ENCODE measurements around the gene ADGRV1.
"Not testable (repeated sequence)": the region's sequence is repeated elsewhere in the genome, so short reads cannot be mapped to it uniquely, and the experiment has no call there.

ADGRV1 gene

DNA sequence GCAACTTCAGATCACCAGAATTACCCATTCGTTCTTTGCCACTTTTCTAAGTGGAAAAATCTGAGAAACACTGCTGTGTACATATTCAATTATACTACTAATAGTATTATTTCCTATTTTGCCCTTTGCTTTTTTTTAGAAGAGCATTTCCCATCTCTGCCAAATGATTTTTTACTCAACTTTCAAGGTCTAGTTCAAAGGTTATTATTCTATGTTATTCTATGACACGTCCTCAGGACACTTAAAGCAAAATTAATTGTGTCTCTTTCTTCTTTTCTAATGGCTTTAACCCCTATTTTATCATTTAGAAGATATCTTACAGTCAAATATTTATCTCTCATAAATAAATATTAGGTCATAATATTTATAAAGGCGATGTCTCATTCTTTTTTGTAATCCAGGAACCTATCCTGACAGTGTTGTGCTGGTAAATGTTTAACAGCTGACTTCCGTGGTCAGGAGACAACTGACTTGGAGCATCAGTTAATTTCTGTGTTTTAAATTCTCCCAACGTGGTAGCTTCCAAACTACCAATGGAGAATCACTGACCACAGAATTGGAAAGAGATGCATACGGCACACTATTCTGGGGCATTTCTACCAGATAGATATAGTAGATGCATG lies 449.3 kb downstream of the ADGRV1 start:
- no peak for DNase-seq

DNA sequence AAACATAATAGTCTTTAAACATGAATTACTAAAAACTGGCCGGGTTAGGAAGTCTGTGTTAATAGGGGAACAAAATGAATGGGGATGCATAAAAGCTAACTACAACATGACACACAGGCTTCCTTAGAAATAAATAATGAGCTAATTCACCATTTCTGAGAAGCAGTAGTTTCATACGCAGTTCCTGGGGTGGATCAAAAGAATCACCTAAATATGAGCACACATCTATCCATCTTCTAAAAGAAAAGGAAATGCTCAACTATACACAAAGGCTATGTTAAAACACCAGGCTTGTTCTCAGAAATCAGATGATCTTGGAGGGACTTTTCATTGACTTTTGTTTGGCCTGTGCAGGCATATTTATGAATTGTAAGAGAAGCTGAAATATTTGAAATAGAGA lies 451.5 kb downstream of the ADGRV1 start:
- no peak for DNase-seq

DNA sequence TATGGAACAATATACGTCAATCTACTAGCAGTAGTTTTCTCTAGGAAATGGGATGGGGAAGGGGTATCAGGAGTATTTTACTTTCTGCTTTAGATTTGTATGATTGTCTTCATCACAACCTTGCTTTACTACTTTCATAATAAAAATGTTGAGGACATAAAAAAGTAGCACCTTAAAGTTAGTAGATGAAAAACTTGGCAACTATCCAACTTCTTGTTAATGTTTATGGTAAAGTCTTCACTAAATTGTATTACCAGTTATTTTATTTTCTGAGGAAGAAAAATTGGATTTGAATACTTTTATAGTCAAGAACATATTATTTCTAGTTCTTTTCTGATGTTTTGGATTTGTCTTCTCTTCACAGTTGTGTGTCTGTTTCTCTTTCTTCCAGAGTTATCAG lies 452.4 kb downstream of the ADGRV1 start:
- no peak for DNase-seq

DNA sequence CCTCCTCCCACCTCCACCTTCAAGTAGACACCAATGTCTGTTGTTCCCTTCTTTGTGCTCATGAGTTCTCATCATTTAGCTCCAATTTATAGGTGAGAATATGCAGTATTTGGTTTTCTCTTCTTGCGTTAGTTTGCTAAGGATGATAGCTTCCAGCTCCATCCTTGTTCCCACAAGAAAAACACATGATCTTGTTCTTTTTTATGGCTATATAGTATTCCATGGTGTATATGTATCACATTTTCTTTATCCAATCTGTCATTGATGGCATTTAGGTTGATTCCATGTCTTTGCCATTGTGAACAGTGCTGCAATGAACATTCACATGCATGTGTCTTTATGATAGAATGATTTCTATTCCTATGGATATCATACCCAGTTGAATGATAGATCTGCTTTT lies 454.3 kb downstream of the ADGRV1 start:
- not testable (repeated sequence) for DNase-seq

DNA sequence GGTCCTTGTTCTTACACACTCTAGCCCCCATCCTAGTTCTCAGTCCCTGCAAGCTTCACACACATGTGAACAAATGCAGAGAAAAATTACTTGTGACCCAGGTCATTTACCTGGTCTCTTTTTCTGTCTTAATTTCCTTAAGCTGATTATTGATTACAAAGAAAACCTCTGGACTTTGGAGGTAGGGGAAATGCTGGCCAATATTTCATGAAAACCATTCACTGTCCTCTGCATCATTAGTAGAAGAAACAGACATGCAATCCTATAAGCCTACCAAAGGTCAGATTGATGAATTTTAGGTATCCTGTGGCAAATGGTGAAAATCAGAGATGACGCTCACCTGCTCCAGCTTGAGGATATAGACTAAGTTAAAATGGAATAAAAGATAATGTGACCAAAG lies 457.7 kb downstream of the ADGRV1 start:
- DNase-seq = no peak

DNA sequence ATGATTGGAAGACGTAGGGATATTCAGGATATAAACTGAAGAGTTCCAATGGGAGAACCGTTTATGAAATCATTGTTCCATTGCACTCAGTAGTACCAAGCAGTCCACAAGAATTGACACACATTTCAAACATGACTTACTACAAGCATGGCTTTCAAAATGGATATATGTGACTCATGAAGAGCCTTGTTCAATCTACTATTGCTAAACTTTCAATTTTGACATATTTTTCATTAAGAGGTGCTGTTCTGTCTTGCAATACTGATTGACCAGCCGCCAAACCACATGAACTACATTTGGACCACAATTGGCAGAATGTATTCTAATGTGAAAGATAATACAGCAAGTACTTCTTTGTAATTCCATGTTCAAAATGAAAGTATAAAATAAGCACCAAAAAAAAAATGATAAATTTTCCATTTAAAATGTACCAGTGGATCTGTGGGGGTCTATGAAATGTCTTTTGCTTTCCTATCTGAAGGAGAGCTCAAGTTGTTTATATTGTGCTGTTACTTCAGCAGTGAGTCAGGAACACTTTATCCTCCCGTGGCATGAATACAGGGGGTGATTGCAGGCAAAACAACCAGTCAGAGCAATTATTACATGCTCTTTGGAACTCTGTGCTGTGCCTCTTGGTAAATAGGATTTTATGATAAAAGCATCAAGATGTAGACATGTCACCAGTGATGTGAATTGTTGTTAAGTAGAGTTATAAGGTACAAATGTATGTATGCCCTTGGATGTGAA lies 458.5 kb downstream of the ADGRV1 start:
- DNase-seq = no peak

DNA sequence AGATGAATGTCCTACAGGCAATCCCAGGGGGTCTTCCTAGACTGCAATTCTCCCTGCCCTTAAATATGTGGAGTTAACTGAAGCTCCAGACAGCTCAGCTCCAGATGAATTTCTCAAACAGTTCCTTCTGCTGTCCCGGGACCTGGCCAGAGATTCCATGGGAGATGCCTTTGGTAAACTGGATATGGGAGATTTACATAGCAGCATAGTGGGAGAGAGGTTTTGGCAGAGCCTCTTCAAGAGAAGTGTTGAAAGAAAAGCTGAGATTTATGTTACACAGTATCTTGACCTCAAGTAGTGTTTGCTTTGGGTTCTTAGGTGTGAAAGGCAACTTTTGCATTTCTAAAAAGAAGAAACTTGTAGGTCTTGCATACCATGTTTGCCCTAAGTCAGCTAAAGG lies 459.6 kb downstream of the ADGRV1 start:
- no peak for DNase-seq

DNA sequence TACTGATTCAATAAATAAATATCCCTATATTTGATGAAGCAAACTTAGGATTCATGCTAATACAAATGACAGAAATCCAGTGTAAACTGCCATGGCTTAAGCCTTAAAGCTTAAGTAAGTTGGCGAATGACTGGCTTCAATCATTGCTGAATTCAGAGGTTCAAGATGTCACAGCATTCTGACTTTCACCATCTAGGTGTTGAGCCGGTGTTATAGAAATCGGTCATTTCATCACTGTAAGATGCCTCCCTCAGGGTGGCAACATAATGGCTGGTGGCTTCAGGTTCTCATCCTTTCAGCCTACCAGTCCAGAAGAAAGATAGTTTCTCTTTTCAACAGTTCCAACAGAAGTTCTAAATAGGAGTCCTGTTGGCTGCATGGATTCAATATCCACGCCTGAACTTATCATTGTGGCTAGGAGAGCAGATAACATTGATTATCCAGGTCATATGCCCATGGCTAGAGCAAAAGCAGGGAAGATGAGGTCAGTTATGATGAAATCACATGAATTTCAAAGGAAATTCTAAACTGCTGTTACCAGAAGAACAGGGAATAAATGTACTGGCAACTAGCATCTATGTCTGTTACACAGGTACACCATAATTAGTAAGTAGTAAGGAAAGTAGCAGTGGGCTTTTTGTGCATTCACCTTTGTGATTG lies 460.2 kb downstream of the ADGRV1 start:
- DNase-seq = no peak

DNA sequence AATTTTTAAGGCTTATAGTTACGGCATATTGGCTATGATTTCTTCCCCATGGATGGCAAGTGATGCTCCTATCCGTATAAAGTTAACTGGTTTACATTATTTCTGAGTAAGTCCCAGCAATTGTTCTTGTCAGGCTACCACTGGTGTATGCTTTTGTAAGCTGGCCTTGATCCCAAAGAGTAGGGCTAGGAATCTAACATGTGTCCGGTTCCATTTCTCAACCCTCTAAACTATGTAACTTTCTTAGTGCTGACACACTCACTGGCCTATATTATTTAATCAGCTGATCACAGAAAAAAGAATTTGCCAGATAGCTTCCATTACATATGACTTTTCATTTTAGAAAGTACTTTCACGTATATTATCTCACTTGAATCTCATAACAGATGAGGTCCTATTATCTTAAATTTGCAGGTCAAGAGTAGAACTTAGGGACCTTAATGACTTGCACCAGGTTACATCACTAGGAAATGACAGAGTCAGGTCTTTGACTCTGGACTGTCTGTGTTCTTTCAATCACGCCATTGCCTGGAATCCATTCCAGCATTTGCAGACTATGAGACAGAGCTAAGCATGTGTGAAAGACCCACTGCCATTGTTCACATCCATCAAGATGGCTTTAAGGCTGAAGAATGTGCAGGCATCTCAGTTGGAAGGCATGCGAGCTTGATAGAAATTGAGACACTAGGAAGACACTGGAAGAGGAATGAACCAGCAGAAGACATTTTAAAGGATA lies 461.6 kb downstream of the ADGRV1 start:
- DNase-seq = no peak

DNA sequence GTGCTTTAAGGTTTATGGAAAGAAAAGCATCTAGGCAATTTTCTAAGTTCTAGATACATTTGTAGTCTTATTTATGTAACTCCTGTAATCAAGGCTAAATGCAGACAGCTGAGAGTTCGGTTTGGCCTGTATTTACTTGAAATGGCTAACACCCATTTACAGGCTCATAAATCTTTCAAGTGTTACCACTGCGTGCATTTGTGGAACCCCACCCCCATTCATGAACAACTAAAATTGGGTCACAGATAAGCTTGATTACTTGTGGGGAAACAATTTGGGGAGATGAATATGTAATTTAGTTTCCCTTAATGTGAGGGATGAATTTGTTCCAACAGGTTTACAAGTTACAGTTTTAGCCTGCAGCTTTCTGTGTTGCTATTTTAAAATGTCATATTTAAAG lies 463.9 kb downstream of the ADGRV1 start:
- no peak for DNase-seq

DNA sequence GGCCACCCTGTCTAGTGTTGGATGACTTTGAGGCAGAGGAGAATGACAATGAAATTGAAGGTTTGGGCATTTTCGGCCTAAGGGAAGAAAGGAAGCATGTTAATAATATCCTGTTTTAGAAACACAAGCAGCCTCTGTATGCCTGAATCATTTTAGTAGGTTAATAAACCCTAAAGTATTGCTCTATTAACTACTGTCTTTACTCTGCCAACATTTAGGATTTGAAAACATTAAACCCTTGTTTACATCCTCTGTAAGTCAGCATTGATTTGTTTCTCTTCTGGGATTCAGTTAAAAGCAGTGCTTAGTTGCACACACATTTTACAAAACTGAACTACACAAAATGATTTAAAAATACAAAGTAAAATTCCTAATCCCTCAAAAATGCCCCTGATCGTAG lies 465.6 kb downstream of the ADGRV1 start:
- DNase-seq = no peak

DNA sequence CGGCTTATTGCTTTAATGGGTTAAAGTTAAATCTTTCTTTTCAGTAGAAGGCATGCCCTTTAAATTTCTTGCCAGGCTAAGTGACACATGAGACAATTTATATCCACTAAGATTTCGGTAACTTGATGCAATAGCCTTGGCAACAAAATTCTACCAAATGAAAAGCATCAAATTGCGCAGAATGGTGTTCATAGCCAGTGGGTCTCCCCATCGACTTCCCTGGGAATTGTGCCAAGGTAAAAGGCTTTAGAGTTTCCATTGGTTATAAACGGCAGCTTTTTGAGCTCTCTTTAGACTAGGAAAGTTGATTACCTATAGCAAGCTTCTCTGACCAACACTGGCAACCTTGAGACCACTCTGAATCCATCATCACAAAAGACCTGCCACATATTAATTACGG lies 466.1 kb downstream of the ADGRV1 start:
- no peak for DNase-seq

DNA sequence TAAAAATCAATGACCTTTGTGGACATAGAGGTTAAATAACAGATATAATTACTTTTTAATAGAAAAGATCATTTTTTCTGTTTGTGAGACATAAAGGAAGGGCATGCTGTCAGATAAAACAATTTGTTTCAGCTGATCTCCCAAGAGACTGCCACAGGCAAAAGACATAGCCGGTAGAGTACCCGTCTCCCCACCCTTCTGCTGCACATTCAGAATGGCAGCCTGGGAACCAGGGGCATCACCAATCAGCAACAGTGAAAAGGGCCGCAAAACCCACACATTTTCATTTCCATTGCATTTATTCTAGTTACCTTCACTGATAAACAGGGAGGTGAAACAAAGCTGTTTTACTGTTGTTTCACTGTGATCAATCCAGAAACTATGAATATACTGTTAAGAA lies 466.9 kb downstream of the ADGRV1 start:
- no peak for DNase-seq

DNA sequence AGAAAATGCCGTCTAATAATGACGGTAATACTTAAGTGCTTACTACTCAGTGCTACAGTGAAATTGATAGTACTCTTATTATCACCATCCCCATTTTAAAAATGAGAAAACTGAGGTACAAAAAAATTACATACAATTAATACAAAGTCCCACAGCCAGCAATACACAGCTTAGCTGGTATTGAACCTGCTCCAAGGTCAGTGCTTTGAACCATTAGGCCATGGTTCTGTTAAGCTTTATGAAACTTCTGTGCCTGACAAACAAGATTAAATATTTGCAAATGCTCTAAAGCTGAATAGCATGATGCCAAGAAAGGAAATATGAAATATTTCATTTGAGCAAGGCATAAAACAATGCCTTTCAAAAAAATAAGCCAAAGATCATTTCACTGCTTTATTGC lies 467.4 kb downstream of the ADGRV1 start:
- no peak for DNase-seq

DNA sequence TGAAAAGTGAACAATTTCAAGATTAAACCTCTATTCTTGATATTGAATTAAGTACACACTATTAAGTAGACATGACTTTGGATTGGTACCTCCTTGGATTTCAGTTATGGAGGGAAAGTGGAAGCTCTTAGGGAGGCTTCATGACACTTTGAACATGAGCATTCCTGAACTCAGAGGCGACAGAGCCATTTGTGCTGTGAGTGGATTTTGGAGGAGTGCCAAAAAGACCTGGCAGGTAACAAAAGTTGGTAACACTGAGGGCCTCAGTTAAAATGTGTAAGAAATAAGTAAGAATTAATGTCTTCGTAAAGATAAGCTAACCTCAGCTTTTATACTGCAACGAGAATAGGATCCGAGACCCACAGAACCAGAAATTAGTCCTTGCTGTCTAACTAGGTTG lies 467.9 kb downstream of the ADGRV1 start:
- DNase-seq = no peak

DNA sequence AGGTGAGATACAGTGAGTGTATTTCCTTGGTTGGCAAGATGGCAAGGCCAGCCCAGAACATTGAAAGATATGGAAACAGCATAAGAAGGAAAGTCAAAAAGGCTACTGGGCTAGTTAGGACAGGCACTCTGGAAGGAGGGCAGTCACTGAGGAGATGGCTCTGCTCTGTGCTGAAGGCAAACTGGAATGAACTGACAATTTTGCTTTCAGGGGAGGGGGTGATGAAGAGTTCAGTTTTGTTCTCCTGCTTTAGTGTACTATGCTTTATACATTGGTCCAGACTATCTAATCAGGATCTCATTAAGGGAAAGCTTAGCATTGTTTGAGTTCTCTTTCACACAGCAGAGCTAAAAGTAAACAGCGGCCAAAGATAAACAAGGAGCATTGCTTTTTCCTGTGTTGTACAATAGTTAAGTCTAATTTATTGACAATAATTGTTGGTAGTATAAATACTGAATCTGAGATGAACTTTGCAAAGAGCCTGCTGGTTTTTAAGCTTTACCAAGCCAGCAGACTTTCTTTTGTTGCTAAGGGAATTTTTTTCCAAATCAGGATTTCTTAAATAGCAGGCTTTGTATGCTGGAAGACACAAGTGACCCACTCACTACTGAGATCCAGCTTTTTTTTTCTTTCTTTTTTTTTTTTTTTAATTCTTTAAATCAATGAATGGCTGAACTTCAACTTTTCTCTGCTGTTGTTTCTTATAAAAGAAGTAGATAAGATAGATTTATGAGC lies 469.0 kb downstream of the ADGRV1 start:
- peak; percentile 3 for DNase-seq

DNA sequence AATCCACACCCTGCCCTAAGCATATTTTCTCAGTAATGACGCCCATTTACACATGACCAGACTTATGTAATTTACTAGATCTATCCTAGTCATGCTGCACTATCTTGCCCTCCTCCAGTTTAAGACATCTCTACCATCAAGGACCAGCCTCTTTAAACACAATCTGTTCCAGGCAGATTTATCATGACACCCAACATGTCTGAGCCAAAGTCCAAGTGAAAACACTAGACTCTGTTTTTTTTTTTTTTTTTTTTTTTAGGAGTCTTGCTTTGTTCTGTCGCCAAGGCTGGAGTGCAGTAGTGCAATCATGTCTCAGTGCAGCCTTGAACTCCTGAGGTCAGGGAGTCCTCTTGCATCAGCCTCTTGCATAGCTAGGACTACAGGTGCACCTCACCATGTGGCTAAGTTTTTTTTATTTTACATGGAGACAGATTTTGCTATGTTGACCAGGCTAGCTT lies 469.9 kb downstream of the ADGRV1 start:
- DNase-seq = no peak

DNA sequence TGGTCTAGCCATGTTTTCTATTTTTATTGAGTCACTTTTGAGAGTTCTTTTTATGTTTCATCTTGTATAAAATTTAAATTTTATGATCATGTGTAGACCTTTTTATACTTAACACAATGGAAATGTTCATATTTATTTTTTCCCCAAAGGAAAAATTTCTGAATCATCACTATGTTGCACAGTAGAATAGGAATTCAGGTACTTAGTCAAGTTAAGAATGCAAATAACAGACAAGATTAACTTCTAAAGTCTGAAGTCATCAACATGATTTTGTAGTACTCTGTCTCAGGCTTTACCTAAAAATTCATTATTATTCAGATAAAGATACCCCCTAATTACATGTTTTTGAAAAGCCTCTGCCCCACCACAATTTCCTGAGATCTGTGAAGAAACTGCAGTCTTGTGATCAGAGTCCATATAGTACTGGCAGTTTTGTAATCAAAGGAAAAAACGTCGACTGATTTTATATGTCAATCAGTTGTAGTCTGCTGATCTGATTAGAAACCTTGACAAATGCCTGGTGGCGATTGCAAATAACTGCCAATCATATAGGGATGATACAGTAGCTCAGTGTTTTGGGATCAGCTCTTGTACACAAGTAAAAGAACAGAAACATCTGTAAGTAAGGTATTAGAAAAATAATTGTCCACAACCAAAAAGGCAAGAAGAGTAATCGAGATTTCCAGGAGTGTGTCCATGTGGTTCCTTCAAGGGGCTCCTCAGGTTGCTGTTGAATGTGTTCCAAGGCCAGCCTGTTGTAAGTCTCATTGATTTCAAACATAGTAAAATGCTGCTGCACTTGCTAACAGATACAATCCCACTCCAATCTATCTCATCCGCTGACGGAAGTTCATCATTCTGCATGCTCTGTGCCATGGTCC lies 472.2 kb downstream of the ADGRV1 start:
- DNase-seq = no peak

DNA sequence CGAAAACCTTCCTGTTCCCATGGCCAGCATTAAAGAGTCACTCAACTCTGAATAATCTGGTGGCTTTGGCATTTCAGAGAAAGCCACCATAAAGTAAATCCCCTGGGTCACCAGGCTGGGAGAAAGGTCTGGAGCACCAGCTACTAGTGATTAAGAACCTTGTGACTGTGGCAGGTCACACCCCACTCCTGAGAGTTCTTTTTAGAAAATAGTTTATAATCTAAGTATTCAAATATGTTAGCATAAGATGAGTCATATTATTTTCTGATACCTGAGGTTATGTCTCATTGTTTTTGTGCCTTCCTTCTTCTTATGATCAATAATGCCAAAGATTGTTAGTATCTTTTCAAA lies 472.8 kb downstream of the ADGRV1 start:
- no peak for DNase-seq

DNA sequence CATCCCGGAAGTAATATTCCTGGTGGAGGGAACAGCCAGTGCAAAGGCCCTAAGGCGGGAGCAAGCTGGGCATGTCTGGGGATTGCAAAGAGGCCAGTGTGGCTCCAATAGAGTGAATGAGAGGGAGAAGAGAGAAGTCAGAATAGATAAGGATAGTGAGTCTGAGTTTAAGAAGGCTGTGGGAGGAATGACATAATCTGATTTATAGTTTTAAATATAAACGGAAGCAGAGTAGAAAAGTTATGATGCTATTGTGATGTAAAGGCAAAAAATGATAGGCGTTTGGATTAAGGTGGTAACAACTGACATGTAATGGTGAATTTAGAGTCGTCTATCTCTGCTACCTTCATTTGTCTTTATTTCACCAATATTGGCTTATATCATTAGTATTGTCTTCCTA lies 473.5 kb downstream of the ADGRV1 start:
- no peak for DNase-seq

DNA sequence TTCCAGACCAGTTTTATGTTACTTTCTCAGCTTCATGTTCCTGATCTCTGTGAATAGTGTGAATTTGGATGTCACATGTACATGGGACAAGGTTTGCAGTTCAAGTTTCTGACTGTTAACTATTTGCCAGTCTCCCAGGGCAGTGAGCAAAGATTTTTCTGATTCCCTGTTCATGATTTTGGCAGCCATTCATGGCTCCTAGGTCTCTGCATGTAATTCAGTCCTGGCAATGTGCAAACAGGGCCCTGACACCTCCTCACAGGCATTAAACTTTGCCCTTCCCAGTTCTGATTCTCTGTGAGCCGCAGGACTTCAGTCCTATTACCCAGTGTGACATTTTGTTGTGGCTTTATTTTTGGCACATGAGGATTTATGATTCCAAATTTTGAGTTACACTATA lies 474.8 kb downstream of the ADGRV1 start:
- DNase-seq = no peak
